GM12864 (cell line): Measurements from ENCODE around the gene MAPKAP1.

Experiments
- DNase-seq: peaks from one replicate; pipeline ENCODE4 v3.0.0-alpha.2; 2011; ENCODE audit warnings: low read depth
- H3K4me3 ChIP-seq: 2 replicates; pipeline ENCODE4 v1.5.1; 2011; ENCODE audit warnings: mild to moderate bottlenecking, low read depth, low read length, control low read depth
- TF ChIP-seq, protein P1 (sequence below): IDR thresholded peaks from 2 replicates; pipeline ENCODE4 v1.5.1; 2011; ENCODE audit warnings: low read depth, mild to moderate bottlenecking, moderate library complexity, low read length, control low read depth, inconsistent platforms; ENCODE audit errors: missing control alignments

MAPKAP1 gene

DNA sequence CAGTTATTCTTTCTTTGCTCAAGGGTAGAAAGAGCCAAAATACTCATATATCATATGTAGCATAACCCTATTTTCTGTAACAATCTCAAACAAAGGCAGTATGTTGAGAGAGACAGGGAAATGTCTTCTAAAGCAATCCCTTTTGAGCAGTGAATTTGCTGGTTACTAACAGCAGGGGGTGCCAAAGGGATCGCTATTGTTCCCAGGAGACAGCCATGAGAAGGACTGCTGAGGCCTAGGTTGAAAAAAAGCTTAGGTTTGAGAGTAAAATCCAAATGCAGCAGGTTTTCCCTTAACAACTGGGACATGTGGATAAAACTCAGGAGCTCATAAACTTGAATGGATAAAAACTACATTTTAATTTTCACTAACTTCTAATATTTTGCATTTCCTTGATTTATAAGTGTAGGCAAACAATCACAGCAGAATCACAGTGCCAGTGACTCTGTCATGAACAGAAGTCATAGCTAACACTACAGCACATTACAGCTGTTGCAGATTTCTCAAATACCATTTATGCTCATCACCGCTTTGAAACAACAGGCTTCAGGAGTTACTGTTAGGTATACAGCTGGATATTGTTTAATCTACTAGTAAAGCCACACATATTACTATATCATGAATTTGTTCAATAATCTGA lies 148.4 kb downstream of the MAPKAP1 start:
- H3K4me3 ChIP-seq: no peak overlapping the region
- TF ChIP-seq, protein P1, sequence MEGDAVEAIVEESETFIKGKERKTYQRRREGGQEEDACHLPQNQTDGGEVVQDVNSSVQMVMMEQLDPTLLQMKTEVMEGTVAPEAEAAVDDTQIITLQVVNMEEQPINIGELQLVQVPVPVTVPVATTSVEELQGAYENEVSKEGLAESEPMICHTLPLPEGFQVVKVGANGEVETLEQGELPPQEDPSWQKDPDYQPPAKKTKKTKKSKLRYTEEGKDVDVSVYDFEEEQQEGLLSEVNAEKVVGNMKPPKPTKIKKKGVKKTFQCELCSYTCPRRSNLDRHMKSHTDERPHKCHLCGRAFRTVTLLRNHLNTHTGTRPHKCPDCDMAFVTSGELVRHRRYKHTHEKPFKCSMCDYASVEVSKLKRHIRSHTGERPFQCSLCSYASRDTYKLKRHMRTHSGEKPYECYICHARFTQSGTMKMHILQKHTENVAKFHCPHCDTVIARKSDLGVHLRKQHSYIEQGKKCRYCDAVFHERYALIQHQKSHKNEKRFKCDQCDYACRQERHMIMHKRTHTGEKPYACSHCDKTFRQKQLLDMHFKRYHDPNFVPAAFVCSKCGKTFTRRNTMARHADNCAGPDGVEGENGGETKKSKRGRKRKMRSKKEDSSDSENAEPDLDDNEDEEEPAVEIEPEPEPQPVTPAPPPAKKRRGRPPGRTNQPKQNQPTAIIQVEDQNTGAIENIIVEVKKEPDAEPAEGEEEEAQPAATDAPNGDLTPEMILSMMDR: peak; percentile 86
- DNase-seq: peak; percentile 56

DNA sequence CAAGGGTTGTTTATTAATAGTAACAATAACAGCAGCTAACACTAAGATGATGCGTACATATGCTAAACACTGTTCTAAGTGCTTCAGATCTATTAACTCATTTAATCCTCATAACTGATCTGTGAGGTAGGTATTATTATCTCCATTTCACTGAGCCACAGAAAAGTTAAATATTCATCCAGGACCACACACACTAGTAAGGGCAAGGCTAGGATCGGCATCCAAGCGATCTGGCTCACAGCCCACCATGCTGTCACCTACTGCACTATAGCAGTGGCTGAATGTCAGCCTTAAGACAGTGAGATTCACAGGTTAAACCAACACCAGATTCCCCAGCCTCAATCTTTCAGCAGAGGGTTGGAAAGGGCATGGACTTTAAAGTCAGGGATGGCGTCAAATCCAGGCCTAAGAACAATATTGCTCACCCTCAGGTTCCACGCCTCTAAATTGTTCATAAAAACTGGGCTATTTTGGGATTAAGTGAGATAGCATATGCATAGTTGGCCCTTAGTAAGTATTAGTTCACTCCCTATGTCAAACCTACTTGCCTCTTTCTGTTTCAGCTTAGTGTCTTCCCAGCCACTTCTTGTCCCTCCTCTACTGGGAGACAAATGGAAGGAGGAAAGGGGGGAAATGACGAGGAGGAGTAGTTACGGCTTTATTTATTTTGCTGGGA lies 150.8 kb downstream of the MAPKAP1 start:
- H3K4me3 ChIP-seq: no peak overlapping the region
- DNase-seq: no peak
- TF ChIP-seq, protein P1: no peak

DNA sequence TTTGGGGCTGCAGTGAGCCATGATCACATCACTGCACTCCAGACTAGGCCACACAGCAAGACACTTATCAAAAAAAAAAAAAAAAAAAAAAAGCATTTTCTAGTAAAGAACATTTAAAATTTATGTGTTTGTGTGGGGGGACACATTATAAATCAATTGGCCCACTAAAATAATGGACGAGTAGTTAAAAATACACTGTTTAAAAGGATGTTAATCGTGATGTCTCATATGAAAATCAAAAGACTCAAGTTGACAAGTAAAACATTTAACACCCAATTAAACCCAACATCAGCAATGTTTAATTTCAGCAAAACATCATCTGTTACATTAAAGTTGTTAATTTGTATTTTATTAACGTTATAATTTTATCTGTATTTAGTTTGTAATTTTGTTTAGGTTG lies 152.3 kb downstream of the MAPKAP1 start:
- no peak overlapping the region for H3K4me3 ChIP-seq
- no peak for DNase-seq
- TF ChIP-seq, protein P1: no peak

DNA sequence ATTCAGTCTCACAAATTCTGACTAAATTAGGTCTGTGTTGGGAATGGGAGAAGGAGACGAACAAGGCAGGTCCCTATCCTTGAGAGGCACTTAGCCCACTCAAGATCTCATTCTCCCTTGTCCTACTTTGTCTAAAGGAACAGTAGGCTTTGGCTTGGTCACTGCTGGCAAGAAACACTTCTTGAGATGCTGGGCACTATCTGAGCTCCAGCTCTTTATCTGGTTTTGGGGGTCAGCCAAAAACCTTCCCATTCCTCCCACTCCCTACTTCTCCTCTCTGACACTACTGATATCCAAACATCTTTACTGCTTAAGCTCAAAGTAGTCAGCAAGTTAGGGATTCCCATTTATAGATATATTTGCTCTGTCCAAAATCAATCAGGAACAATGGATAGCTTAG lies 155.2 kb downstream of the MAPKAP1 start:
- no peak for DNase-seq
- TF ChIP-seq, protein P1: no peak
- no peak overlapping the region for H3K4me3 ChIP-seq

DNA sequence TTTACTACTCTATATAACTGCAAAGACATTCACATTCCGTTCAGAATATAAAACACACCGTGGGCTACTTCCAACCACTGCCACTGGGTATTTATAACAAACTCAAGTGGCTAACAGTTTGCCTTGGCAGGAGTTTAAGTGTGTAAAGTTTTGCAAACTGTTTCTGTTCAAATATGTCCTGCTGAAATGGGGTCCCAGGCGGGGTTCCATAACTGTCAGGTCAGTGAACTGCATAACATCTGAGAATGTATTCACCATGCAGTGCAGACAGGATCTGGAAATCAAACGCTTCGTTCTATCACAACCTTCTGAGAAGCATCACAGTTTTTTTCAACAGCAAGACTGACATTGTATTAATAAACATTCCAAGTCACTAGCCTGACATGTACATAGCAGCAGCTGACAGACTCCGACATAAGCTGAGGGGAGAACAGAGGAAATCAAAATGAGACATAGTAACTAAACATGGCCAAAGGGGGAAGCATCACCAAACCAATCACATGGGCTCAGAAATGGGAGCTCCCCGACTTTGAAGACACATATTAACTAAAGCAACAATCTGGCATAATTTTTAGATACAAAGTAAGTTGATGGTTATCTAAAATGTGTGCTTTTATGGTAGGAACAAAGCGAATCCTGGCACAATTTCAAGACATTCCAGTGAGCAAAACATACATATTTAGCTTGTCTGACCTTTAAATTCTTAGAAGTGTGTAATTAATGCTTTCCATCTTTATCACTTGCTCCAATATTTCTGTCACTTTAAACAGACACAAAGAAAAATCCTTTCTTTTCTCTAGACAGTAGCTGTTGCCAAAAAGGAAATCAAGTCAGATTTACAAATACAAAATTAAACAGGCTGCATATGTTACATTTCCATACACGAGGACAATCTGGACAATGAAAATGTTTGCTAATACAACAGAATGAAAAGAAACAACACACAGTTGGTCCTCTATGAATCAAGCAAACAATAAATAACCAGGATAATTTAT lies 156.8 kb downstream of the MAPKAP1 start:
- DNase-seq: no peak
- no peak overlapping the region for H3K4me3 ChIP-seq

DNA sequence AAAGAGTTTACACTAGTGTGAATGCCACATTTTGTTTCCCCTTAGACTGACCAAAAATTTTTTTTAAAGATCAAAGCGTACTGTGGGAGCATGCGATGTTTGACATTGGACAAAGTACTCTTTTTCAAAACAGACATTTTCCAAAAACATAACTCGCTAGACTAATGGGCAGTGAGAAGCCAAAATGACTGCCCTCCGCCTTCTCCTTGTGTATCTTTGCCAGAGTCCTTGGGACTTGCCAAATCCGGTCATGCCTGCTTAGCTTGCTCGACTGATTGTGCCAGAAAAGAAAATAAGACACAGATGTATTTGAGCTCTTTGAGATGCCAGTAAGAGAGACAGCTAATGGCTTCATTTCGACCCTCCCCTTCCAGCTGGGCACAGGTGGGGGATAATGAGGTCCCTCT lies 157.5 kb downstream of the MAPKAP1 start:
- no peak for DNase-seq
- TF ChIP-seq, protein P1: no peak
- no peak overlapping the region for H3K4me3 ChIP-seq

More for the DNA sequence above, 156.8 kb downstream of the MAPKAP1 start:
- TF ChIP-seq, protein P1: no peak
